ENCODE results near the gene CWC27. TPM values are rescaled to one million over a fixed set of nuclear protein-coding genes. Genes with fewer than 3 reads are reported as not detected.

CWC27 gene
- total RNA-seq, 1 experiment from 2014 or later, result 12.6 TPM

- no peaks in the 10 kb centered on the region for H3K27me3 ChIP-seq (ENCODE audit: low read length)
- POLR2A ChIA-PET (ENCODE audit: unreplicated experiment), result no interaction called here
- intact Hi-C loops (cut with micrococcal nuclease), result no loop called here
- no peak overlapping the region for H3K4me2 ChIP-seq (ENCODE audit: low read length)
- no peaks in the 10 kb centered on the region for H3K4me1 ChIP-seq (ENCODE audit: insufficient read depth, low read length)
- no peaks in the 10 kb centered on the region for H4K20me1 ChIP-seq (ENCODE audit: low read length)
- H3K27ac ChIP-seq (ENCODE audit: low read length), result no peak overlapping the region
- no peaks in the 10 kb centered on the region for H3K9me2 ChIP-seq (replicated peaks; ENCODE audit: low read length)
- H3K9ac ChIP-seq (ENCODE audit: low read length), result no peak overlapping the region
- TF ChIP-seq, protein P1, sequence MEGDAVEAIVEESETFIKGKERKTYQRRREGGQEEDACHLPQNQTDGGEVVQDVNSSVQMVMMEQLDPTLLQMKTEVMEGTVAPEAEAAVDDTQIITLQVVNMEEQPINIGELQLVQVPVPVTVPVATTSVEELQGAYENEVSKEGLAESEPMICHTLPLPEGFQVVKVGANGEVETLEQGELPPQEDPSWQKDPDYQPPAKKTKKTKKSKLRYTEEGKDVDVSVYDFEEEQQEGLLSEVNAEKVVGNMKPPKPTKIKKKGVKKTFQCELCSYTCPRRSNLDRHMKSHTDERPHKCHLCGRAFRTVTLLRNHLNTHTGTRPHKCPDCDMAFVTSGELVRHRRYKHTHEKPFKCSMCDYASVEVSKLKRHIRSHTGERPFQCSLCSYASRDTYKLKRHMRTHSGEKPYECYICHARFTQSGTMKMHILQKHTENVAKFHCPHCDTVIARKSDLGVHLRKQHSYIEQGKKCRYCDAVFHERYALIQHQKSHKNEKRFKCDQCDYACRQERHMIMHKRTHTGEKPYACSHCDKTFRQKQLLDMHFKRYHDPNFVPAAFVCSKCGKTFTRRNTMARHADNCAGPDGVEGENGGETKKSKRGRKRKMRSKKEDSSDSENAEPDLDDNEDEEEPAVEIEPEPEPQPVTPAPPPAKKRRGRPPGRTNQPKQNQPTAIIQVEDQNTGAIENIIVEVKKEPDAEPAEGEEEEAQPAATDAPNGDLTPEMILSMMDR (conservative IDR thresholded peaks at IDR 0.05; ENCODE audit: low read depth, low read length), result no peak
- TF ChIP-seq EZH2 (IDR thresholded peaks at IDR 0.05; ENCODE audit: low read length, unreplicated experiment) (no peak), EZH2phosphoT487 (IDR thresholded peaks at IDR 0.05; ENCODE audit: borderline replicate concordance, low read length) (no peak)
- no TSS peak for BruUV-seq (replicated peaks)
- no peak overlapping the region for H2AFZ ChIP-seq (ENCODE audit: low read length)
- no peaks in the 10 kb centered on the region for H3K79me2 ChIP-seq (ENCODE audit: low read length)
- no peaks in the 10 kb centered on the region for H3K36me3 ChIP-seq (ENCODE audit: low read depth, low read length)
- CTCF ChIA-PET, result no interaction called here
- ATAC-seq (no peak), DNase-seq (no peak)
- H3K9me3 ChIP-seq (ENCODE audit: low read length), result no peaks in the 10 kb centered on the region
- H3F3A ChIP-seq (ENCODE audit: low read length, unreplicated experiment), result no peaks in the 10 kb centered on the region
- H3K4me3 ChIP-seq (ENCODE audit: low read length), result no peak overlapping the region
Observed at GRCh38 chr5:64977779-64978178, 209.0 kb downstream of the CWC27 start.

GRCh38 chr5:64978546-64978945 is 209.8 kb downstream of the CWC27 start:
- CTCF ChIA-PET, result no interaction called here
- no TSS peak for BruUV-seq (replicated peaks)
- H3K4me1 ChIP-seq (ENCODE audit: insufficient read depth, low read length), result no peaks in the 10 kb centered on the region
- intact Hi-C loops (cut with micrococcal nuclease), result no loop called here
- ATAC-seq (no peak), DNase-seq (no peak)
- no peak overlapping the region for H3K4me3 ChIP-seq (ENCODE audit: low read length)
- H3K27me3 ChIP-seq (ENCODE audit: low read length), result no peaks in the 10 kb centered on the region
- H3K27ac ChIP-seq (ENCODE audit: low read length), result no peak overlapping the region
- no peaks in the 10 kb centered on the region for H3K9me3 ChIP-seq (ENCODE audit: low read length)
- H2AFZ ChIP-seq (ENCODE audit: low read length), result no peak overlapping the region
- TF ChIP-seq EZH2 (IDR thresholded peaks at IDR 0.05; ENCODE audit: low read length, unreplicated experiment) (no peak), EZH2phosphoT487 (IDR thresholded peaks at IDR 0.05; ENCODE audit: borderline replicate concordance, low read length) (no peak)
- TF ChIP-seq, protein P1 (conservative IDR thresholded peaks at IDR 0.05; ENCODE audit: low read depth, low read length), result no peak
- no peaks in the 10 kb centered on the region for H3K79me2 ChIP-seq (ENCODE audit: low read length)
- no peaks in the 10 kb centered on the region for H3F3A ChIP-seq (ENCODE audit: low read length, unreplicated experiment)
- POLR2A ChIA-PET (ENCODE audit: unreplicated experiment), result no interaction called here
- H3K4me2 ChIP-seq (ENCODE audit: low read length), result no peak overlapping the region
- H4K20me1 ChIP-seq (ENCODE audit: low read length), result no peaks in the 10 kb centered on the region
- H3K9ac ChIP-seq (ENCODE audit: low read length), result no peak overlapping the region
- no peaks in the 10 kb centered on the region for H3K36me3 ChIP-seq (ENCODE audit: low read depth, low read length)
- H3K9me2 ChIP-seq (replicated peaks; ENCODE audit: low read length), result no peaks in the 10 kb centered on the region

- Histone ChIP-seq H3K4me1 (ENCODE audit: insufficient read depth, low read length) (no peaks in the 10 kb centered on the region), H3K79me2 (ENCODE audit: low read length) (no peaks in the 10 kb centered on the region), H3K27me3 (ENCODE audit: low read length) (no peaks in the 10 kb centered on the region), H3F3A (ENCODE audit: low read length, unreplicated experiment) (no peaks in the 10 kb centered on the region), H3K36me3 (ENCODE audit: low read depth, low read length) (no peaks in the 10 kb centered on the region), H3K9me3 (ENCODE audit: low read length) (no peaks in the 10 kb centered on the region), H3K27ac (ENCODE audit: low read length) (no peak overlapping the region), H3K4me3 (ENCODE audit: low read length) (no peak overlapping the region), H4K20me1 (ENCODE audit: low read length) (no peaks in the 10 kb centered on the region), H2AFZ (ENCODE audit: low read length) (no peak overlapping the region), H3K9me2 (replicated peaks; ENCODE audit: low read length) (no peaks in the 10 kb centered on the region), H3K9ac (ENCODE audit: low read length) (no peak overlapping the region), H3K4me2 (ENCODE audit: low read length) (no peak overlapping the region)
- DNase-seq (no peak), ATAC-seq (no peak)
- intact Hi-C loops (cut with micrococcal nuclease), result no loop called here
- TF ChIP-seq, protein P1 (conservative IDR thresholded peaks at IDR 0.05; ENCODE audit: low read depth, low read length), result no peak
- TF ChIP-seq EZH2phosphoT487 (IDR thresholded peaks at IDR 0.05; ENCODE audit: borderline replicate concordance, low read length), result no peak
- TF ChIP-seq EZH2 (IDR thresholded peaks at IDR 0.05; ENCODE audit: low read length, unreplicated experiment), result no peak
- BruUV-seq (replicated peaks), result no TSS peak
- ChIA-PET CTCF (no interaction called here), POLR2A (ENCODE audit: unreplicated experiment) (no interaction called here)
Observed at GRCh38 chr5:64979531-64979930, 210.8 kb downstream of the CWC27 start.

Data from PC-3 (cell line).